Vagina (tissue), 2 donors: Measurements from ENCODE around the gene MAP2K7.

Experiments used
- POLR2A ChIP-seq, 2 donors: fragments of 450-650 bp; IDR thresholded peaks; one replicate each; pipeline ENCODE4 v1.6.1; 2017; ENCODE audit warnings: antibody characterized with exemption in 2 of 2, mild to moderate bottlenecking in 2 of 2, moderate library complexity in 2 of 2
- POLR2AphosphoS5 ChIP-seq, 2 donors: sonication (generic); formaldehyde crosslinking; IDR thresholded peaks; one replicate each; pipeline ENCODE4 v1.9.0; 2017; ENCODE audit warnings: antibody characterized with exemption in 2 of 2, mild to moderate bottlenecking in 2 of 2, low read depth in 1 of 2; ENCODE audit not compliant: insufficient read depth in 1 of 2
- TF ChIP-seq, protein P1 (sequence below), 3 experiments: fragments of 450-650 bp in 2 of 3; fragments of 200-600 bp in 1 of 3; sonication (generic) in 1 of 3; IDR thresholded peaks; one replicate each; pipeline ENCODE4 v1.5.1; 2017 to 2019; ENCODE audit warnings: antibody characterized with exemption in 3 of 3, mild to moderate bottlenecking in 2 of 3, moderate library complexity in 2 of 3

- TF ChIP-seq, protein P1, sequence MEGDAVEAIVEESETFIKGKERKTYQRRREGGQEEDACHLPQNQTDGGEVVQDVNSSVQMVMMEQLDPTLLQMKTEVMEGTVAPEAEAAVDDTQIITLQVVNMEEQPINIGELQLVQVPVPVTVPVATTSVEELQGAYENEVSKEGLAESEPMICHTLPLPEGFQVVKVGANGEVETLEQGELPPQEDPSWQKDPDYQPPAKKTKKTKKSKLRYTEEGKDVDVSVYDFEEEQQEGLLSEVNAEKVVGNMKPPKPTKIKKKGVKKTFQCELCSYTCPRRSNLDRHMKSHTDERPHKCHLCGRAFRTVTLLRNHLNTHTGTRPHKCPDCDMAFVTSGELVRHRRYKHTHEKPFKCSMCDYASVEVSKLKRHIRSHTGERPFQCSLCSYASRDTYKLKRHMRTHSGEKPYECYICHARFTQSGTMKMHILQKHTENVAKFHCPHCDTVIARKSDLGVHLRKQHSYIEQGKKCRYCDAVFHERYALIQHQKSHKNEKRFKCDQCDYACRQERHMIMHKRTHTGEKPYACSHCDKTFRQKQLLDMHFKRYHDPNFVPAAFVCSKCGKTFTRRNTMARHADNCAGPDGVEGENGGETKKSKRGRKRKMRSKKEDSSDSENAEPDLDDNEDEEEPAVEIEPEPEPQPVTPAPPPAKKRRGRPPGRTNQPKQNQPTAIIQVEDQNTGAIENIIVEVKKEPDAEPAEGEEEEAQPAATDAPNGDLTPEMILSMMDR (IDR thresholded peaks at IDR 0.05), result no peak
- TF ChIP-seq POLR2A (IDR thresholded peaks at IDR 0.05), result no peak
- no peak for TF ChIP-seq POLR2AphosphoS5 (IDR thresholded peaks at IDR 0.05; ENCODE audit: insufficient read depth in 1 of 2, low read depth in 1 of 2)
These were observed 4.5 kb downstream of the MAP2K7 start for GRCh38 chr19:7908078-7908699.
